ENCODE measurements around the gene OR7G1. TPM values are rescaled to one million over a fixed set of nuclear protein-coding genes. Genes with fewer than 3 reads are reported as not detected.

The OR7G1 gene
- total RNA-seq, 2 experiments from 2014 or later, result not detected

Other genes starting within 250 kb of the OR7G1 start
- not detected for gene MUC16, start 105.4 kb downstream of the OR7G1 start, total RNA-seq
- not detected for gene OR1M1, start 28.7 kb downstream of the OR7G1 start, total RNA-seq
- gene OR7G2, start 8.3 kb downstream of the OR7G1 start, total RNA-seq, result not detected
- not detected for gene OR7G3, start 11.2 kb upstream of the OR7G1 start, total RNA-seq
- 10 to 100 TPM; 53.4 to 58.2 TPM for gene ZNF317, start 24.6 kb upstream of the OR7G1 start, total RNA-seq
- gene OR7D2, start 63.2 kb upstream of the OR7G1 start, total RNA-seq, result not detected
- not detected for gene OR7D4, start 103.8 kb upstream of the OR7G1 start, total RNA-seq
- gene OR7E24, start 135.2 kb upstream of the OR7G1 start, total RNA-seq, result not detected
- 1 to 10 TPM; 4.6 to 5.1 TPM for gene ZNF699, start 194.1 kb upstream of the OR7G1 start, total RNA-seq
- gene ZNF559, start 208.4 kb upstream of the OR7G1 start, total RNA-seq, result 10 to 100 TPM; 13.0 to 14.9 TPM
- 1 to 10 TPM in 1 of 2 experiments, under 1 TPM in 1; 0.74 to 1.0 TPM for gene ZNF177, start 247.2 kb upstream of the OR7G1 start, total RNA-seq

Measured in activated naive CD8-positive, alpha-beta T cell treated with anti-CD3 and anti-CD28 coated beads for 36 hours (primary cell).